ENCODE data around the gene EPAS1. TPM values are rescaled to one million over a fixed set of nuclear protein-coding genes. Genes with fewer than 3 reads are reported as not detected.

Gene EPAS1
- total and polyA plus RNA-seq, 9 of the 15 experiments (the other 6 are each of a cell fraction or from before 2014, with no cell fraction given) = 0.25 to 11.2 (median 4.1) TPM

DNA sequence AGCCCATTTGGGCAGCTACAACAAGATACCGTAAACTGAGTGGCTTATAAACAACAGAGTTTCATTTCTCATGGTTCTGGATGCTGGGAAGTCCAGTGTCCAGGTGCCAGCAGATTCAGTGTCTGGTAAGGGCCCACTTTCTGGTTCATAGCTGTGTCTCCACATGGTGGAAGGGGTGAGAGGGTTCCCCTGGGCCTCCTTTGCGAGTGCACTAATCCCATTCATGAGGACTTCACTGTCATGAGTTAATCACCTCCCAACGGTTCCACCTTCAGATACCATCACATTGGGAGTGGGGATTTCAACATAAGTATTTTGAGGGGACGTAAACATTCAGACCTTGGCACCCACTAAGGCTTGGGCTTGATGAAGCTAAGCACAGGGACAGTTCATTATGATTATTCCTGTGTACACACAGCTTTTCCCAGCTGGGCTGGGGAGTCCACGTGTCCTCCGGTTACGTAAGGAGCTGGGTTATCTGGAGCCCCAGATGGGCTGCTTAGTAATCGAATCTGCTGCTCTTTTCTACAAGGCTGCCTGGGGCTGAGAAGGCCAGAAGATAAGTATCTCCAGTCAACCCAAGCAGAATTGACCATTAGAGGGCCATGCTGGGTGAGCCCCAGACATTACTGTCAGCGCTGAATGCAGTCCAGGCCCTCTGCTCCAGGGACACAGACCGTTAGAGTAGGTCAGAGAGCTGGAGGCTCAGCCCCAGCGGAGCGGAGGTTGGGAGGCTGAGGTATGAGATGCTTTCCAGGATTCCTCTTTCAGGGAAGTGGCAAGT lies 42.7 kb downstream of the EPAS1 start (continued):
- TF ChIP-seq, protein P1, sequence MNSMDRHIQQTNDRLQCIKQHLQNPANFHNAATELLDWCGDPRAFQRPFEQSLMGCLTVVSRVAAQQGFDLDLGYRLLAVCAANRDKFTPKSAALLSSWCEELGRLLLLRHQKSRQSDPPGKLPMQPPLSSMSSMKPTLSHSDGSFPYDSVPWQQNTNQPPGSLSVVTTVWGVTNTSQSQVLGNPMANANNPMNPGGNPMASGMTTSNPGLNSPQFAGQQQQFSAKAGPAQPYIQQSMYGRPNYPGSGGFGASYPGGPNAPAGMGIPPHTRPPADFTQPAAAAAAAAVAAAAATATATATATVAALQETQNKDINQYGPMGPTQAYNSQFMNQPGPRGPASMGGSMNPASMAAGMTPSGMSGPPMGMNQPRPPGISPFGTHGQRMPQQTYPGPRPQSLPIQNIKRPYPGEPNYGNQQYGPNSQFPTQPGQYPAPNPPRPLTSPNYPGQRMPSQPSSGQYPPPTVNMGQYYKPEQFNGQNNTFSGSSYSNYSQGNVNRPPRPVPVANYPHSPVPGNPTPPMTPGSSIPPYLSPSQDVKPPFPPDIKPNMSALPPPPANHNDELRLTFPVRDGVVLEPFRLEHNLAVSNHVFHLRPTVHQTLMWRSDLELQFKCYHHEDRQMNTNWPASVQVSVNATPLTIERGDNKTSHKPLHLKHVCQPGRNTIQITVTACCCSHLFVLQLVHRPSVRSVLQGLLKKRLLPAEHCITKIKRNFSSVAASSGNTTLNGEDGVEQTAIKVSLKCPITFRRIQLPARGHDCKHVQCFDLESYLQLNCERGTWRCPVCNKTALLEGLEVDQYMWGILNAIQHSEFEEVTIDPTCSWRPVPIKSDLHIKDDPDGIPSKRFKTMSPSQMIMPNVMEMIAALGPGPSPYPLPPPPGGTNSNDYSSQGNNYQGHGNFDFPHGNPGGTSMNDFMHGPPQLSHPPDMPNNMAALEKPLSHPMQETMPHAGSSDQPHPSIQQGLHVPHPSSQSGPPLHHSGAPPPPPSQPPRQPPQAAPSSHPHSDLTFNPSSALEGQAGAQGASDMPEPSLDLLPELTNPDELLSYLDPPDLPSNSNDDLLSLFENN (IDR thresholded peaks at IDR 0.05; ENCODE audit: low read depth in 2 of 2, low read length in 2 of 2) = peak; percentile 76 to 94; a peak in 3 of 4 replicates
- peak; percentile 96 for TF ChIP-seq TAL1 (IDR thresholded peaks at IDR 0.05)
- 0 out of 2 replicates have a peak, but pooled peaks have one; percentile 19 for TF ChIP-seq ILK (tag; IDR thresholded peaks at IDR 0.05; ENCODE audit: borderline replicate concordance, low read depth)
- TF ChIP-seq KLF16 (IDR thresholded peaks at IDR 0.05) = peak; percentile 97
- TF ChIP-seq, protein P2, sequence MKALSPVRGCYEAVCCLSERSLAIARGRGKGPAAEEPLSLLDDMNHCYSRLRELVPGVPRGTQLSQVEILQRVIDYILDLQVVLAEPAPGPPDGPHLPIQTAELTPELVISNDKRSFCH (CRISPR knock-in tag; IDR thresholded peaks at IDR 0.05) = no peak
- TF ChIP-seq, protein P2 (tag; IDR thresholded peaks at IDR 0.05) = peak; percentile 88
- peak; percentile 90 for TF ChIP-seq CC2D1A (IDR thresholded peaks at IDR 0.05)
- peak; percentile 99 for TF ChIP-seq GATA2 (CRISPR knock-in tag; IDR thresholded peaks at IDR 0.05)
- TF ChIP-seq SAFB (IDR thresholded peaks at IDR 0.05; ENCODE audit: borderline replicate concordance, low read depth, low read length) = no peak
- TF ChIP-seq, protein P3, sequence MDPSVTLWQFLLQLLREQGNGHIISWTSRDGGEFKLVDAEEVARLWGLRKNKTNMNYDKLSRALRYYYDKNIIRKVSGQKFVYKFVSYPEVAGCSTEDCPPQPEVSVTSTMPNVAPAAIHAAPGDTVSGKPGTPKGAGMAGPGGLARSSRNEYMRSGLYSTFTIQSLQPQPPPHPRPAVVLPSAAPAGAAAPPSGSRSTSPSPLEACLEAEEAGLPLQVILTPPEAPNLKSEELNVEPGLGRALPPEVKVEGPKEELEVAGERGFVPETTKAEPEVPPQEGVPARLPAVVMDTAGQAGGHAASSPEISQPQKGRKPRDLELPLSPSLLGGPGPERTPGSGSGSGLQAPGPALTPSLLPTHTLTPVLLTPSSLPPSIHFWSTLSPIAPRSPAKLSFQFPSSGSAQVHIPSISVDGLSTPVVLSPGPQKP (CRISPR knock-in tag; IDR thresholded peaks at IDR 0.05) = no peak
- TF ChIP-seq, protein P4, sequence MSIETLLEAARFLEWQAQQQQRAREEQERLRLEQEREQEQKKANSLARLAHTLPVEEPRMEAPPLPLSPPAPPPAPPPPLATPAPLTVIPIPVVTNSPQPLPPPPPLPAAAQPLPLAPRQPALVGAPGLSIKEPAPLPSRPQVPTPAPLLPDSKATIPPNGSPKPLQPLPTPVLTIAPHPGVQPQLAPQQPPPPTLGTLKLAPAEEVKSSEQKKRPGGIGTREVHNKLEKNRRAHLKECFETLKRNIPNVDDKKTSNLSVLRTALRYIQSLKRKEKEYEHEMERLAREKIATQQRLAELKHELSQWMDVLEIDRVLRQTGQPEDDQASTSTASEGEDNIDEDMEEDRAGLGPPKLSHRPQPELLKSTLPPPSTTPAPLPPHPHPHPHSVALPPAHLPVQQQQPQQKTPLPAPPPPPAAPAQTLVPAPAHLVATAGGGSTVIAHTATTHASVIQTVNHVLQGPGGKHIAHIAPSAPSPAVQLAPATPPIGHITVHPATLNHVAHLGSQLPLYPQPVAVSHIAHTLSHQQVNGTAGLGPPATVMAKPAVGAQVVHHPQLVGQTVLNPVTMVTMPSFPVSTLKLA (conservative IDR thresholded peaks at IDR 0.05) = peak; percentile 97 to 99
- peak; percentile 65; the same call in 1 of the 2 replicates for TF ChIP-seq PYGO2 (tag; IDR thresholded peaks at IDR 0.05)
- TF ChIP-seq, protein P5, sequence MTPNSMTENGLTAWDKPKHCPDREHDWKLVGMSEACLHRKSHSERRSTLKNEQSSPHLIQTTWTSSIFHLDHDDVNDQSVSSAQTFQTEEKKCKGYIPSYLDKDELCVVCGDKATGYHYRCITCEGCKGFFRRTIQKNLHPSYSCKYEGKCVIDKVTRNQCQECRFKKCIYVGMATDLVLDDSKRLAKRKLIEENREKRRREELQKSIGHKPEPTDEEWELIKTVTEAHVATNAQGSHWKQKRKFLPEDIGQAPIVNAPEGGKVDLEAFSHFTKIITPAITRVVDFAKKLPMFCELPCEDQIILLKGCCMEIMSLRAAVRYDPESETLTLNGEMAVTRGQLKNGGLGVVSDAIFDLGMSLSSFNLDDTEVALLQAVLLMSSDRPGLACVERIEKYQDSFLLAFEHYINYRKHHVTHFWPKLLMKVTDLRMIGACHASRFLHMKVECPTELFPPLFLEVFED (CRISPR knock-in tag; conservative IDR thresholded peaks at IDR 0.05) = 0 out of 2 replicates have a peak, but pooled peaks have one; percentile 42
- no peak for TF ChIP-seq ZNF146 (CRISPR knock-in tag; IDR thresholded peaks at IDR 0.05; ENCODE audit: unreplicated experiment)
- TF ChIP-seq, protein P6, sequence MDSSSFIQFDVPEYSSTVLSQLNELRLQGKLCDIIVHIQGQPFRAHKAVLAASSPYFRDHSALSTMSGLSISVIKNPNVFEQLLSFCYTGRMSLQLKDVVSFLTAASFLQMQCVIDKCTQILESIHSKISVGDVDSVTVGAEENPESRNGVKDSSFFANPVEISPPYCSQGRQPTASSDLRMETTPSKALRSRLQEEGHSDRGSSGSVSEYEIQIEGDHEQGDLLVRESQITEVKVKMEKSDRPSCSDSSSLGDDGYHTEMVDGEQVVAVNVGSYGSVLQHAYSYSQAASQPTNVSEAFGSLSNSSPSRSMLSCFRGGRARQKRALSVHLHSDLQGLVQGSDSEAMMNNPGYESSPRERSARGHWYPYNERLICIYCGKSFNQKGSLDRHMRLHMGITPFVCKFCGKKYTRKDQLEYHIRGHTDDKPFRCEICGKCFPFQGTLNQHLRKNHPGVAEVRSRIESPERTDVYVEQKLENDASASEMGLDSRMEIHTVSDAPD (CRISPR knock-in tag; IDR thresholded peaks at IDR 0.05) = no peak
- peak in 1 of 3 experiments; percentile 58 for TF ChIP-seq YY1 (IDR thresholded peaks at IDR 0.05; ENCODE audit: borderline replicate concordance in 1 of 3, control insufficient read depth in 1 of 3, extremely low read depth in 1 of 3, insufficient read depth in 3 of 3, insufficient read length in 1 of 3, insufficient replicate concordance in 2 of 3, low read depth in 1 of 3, low read length in 2 of 3)
